ENCODE data around the gene MARK2.

DNA sequence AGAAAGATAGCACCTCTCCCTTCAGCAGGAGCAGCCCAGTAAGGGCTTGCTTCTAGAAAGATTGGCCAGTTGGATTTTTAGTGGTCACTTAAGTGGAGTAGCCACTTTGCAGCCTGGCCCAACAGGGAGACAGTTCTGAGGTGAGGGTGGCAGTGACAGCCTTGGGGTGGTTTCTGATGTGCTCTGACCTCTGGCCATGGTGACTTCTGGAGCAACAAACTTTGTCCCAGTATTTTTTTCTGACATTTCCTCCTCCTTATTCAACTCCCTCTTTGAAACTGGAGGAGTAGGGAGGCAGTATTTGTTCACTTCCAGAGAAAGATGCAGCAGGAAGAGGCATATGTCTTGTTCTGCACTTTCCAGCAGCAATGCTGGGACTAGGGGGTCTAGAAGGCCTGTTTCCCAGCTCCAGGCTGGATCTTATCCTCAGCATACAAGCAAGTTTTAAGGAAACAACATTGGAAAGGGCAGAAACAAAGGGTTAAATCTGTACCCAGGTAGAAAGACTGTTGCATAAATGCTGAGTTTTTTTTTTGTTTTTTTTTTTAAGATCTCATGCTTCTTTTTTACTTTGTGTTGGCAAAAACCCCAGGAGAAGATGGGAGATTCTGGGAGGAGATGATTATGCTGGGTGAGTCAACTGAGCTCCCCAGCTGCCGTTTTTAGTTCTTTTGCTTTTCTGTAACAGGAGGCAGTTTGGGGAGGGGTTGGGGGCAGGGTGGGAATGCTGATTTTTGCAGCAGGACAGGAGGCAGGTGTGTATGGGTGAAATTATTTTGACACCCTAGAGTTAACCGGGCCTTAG, 40.9 kb downstream of the MARK2 start:
- no peak for TF ChIP-seq POLR2A (IDR thresholded peaks at IDR 0.05)
- TF ChIP-seq, protein P1, sequence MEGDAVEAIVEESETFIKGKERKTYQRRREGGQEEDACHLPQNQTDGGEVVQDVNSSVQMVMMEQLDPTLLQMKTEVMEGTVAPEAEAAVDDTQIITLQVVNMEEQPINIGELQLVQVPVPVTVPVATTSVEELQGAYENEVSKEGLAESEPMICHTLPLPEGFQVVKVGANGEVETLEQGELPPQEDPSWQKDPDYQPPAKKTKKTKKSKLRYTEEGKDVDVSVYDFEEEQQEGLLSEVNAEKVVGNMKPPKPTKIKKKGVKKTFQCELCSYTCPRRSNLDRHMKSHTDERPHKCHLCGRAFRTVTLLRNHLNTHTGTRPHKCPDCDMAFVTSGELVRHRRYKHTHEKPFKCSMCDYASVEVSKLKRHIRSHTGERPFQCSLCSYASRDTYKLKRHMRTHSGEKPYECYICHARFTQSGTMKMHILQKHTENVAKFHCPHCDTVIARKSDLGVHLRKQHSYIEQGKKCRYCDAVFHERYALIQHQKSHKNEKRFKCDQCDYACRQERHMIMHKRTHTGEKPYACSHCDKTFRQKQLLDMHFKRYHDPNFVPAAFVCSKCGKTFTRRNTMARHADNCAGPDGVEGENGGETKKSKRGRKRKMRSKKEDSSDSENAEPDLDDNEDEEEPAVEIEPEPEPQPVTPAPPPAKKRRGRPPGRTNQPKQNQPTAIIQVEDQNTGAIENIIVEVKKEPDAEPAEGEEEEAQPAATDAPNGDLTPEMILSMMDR (IDR thresholded peaks at IDR 0.05), result no peak
- TF ChIP-seq POLR2AphosphoS5 (IDR thresholded peaks at IDR 0.05), result no peak
